SIG-M5 (cell line): ENCODE results near the gene ANKRD18A.

ENCODE experiments used
- DNase-seq: peaks from one replicate; lab custom pipeline; 2025; lab: John Stamatoyannopoulos, UW

Gene ANKRD18A

DNA sequence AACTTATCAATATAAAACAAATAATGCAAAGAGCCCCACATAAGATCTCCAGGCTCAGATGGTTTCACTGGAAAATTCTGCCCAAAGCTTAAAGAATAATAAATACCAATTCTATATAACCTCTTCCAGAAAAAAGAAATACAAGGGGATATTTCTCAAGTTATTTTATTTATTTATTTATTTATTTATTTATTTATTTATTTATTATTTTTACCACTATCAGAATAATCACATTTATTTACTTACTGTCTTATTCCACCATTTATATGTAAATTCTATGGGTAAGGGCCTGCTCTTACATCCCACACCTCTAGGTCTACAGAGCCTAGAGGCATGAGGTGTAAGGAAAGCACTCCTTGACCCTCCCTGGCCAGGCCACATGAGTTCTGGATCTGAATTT lies 91.1 kb downstream of the ANKRD18A start:
- DNase-seq = no peak

DNA sequence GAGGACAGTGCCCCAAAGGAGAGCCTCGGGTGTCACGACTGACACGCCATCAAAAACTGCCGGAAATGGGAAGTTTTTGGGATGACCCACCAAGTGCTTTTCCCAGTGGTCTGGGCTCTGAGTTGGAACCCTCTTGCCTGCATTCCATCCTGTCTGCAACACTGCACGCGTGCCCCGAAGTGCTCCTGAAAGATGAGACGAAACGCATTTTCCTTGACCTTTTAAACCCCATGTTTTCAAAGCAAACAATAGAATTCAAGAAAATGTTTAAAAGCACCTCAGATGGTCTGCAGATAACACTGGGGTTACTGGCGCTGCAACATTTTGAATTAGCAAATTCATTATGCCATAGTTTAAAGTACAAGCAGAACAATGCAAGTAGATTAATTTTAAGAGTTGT lies 92.9 kb downstream of the ANKRD18A start:
- DNase-seq = no peak

GRCh38 chr9:38526591-38526990 lies 93.8 kb downstream of the ANKRD18A start:
- DNase-seq = no peak

DNA sequence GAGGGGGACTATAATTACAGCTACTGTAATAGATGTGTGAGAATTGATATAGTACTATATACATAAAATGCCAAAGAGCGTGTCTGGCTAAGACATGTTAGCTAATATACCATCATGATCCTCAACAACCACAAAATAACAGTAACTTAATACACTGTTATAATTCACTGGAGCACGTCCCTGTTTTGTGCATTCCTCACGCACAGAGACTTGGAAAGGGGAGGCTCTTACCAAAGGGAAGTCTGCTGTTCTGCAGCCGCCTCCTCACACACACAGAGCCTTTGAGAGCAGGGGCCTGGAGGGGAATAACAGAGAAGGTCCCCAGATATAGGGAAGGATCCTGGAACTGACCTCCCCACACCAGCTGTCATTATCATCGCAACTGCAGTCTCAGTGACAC lies 97.3 kb downstream of the ANKRD18A start:
- no peak for DNase-seq

DNA sequence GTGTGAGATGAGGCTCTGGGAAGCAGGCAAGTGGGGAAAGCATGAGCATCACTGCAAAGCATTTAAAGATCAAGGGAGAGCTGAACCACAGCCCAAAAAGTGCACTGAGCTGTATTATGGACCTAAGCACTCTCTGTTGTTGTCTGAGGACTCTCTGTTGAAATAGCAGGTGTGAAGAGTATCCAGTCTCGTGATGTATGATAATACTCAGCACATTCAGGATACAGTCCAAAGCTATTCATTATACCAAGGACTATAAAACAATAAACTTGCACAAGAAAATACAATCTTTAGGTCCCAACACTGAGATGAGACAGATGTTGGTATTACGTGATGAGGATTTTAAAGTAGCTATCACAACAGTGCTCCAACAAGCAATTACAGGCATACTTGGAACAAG lies 98.6 kb downstream of the ANKRD18A start:
- DNase-seq = no peak
